ENCODE data around the gene KCNQ1.

GRCh38 chr11:2730272-2731129 is 285.7 kb downstream of the KCNQ1 start:
- TF ChIP-seq CTCF (IDR thresholded peaks at IDR 0.05): no peak
- TF ChIP-seq POLR2A (IDR thresholded peaks at IDR 0.05): no peak
- no peak for TF ChIP-seq POLR2AphosphoS5 (IDR thresholded peaks at IDR 0.05; ENCODE audit: insufficient read depth in 1 of 2, low read depth in 1 of 2)
